OCI-LY1 (cell line): Measurements from ENCODE around the gene OR51A7.

ENCODE experiments used
- EZH2 ChIP-seq: fragments of 200-600 bp; sonication (generic), shearing (Covaris generic); IDR thresholded peaks from 2 replicates; pipeline ENCODE4 v1.8.0; 2017; ENCODE audit warnings: borderline replicate concordance, mixed run types, mild to moderate bottlenecking, antibody characterized with exemption, low read length, moderate library complexity, mixed read lengths
- TF ChIP-seq, protein P1 (sequence below): fragments of 200-600 bp; sonication (generic), shearing (Covaris generic); IDR thresholded peaks from 2 replicates; pipeline ENCODE4 v1.5.1; 2017; ENCODE audit warnings: mild to moderate bottlenecking, antibody characterized with exemption, low read length, moderate library complexity, mixed read lengths

DNA sequence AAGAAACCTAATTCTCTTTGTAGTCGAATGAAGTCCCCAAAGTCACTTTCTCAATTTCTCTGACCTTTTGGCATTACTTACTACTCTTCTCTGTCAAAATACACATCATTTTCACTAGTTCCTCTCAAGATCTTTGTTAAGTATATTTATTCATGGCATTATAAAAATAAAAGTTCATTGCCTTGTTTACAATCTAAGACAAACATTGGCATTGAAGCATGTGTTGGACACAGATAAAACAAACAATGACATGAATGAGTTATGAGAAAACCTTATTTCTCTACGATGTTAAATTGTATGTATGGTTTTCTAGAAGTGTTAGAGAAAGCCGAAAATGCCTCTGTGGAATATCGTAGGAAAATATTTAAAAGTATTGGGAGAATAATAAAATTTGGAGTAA is 29.2 kb downstream of the OR51A7 start:
- TF ChIP-seq, protein P1, sequence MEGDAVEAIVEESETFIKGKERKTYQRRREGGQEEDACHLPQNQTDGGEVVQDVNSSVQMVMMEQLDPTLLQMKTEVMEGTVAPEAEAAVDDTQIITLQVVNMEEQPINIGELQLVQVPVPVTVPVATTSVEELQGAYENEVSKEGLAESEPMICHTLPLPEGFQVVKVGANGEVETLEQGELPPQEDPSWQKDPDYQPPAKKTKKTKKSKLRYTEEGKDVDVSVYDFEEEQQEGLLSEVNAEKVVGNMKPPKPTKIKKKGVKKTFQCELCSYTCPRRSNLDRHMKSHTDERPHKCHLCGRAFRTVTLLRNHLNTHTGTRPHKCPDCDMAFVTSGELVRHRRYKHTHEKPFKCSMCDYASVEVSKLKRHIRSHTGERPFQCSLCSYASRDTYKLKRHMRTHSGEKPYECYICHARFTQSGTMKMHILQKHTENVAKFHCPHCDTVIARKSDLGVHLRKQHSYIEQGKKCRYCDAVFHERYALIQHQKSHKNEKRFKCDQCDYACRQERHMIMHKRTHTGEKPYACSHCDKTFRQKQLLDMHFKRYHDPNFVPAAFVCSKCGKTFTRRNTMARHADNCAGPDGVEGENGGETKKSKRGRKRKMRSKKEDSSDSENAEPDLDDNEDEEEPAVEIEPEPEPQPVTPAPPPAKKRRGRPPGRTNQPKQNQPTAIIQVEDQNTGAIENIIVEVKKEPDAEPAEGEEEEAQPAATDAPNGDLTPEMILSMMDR = no peak
- no peak for TF ChIP-seq EZH2
